ENCODE measurements around the gene DIAPH2.

Gene DIAPH2

DNA sequence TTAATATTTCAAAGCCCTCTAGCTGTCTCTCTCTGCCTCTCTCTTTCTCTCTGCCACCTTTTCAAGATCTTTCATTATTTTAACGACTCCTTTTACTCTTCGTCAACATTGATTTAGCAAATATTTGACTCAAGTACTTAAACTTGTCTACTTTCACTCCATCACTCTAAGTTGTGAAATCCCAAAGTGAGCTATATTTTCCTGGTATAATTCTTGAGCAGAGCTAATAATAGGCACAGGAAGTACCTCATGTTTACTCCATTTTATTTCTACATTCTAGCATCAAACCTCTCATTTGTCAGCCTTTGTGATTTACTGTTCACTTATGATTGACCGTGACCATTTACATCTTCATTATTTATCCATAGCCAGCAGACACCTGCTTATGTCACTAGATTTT, 681.6 kb downstream of the DIAPH2 start:
- Mint-ChIP-seq H3K27ac (no peak overlapping the region), H3K36me3 (ENCODE audit: insufficient read depth) (no peaks in the 10 kb centered on the region), H3K4me1 (ENCODE audit: low read depth in 2 of 2) (no peaks in the 10 kb centered on the region), H3K27me3 (no peaks in the 10 kb centered on the region), H3K9me3 (no peaks in the 10 kb centered on the region), H3K4me3 (no peak overlapping the region)
- no peak for ATAC-seq (replicated peaks)
- DNase-seq = no peak

DNA sequence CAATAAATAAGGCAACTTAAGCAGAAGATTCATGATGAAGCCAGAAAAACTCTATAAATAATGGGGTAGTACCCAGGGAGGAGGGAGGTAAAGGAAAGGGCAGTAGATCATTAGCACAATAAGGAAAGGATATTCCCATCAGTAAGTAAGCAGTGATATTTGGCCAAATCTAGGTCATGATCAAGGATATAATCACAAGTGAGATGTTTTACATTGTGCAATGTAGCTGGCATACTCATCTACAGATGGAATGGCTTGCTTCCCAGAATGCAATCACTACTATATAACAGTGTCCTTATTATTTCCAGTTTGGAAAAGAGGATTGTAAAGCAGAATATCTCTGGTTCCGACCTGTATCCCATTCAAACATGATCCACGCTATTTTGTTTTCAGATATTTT, 682.5 kb downstream of the DIAPH2 start:
- Mint-ChIP-seq H3K27ac (no peak overlapping the region), H3K36me3 (ENCODE audit: insufficient read depth) (no peaks in the 10 kb centered on the region), H3K4me3 (no peak overlapping the region), H3K9me3 (no peaks in the 10 kb centered on the region), H3K4me1 (ENCODE audit: low read depth in 2 of 2) (no peaks in the 10 kb centered on the region), H3K27me3 (no peaks in the 10 kb centered on the region)
- DNase-seq (no peak), ATAC-seq (replicated peaks) (no peak)

DNA sequence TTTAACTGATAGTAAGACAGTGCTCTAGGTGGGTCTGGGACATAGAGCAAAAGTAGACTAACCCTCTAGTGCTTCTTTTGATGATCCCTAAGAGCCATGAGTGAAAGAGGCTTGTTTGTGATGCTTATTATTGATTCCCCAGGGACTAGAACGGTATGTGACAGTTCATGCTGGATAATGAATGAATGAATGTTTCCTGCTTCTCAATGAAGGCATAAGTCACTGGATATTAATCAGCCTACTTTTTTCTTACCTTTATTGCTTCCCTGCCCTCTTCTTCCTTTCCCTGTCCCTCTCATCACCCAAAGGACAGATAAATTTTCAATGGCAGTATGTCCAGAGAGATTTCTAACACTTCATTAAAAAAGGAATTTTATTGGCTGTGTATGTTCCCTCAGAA, 685.3 kb downstream of the DIAPH2 start:
- Mint-ChIP-seq H3K4me3 (no peak overlapping the region), H3K27ac (no peak overlapping the region), H3K9me3 (no peaks in the 10 kb centered on the region), H3K27me3 (no peaks in the 10 kb centered on the region), H3K36me3 (ENCODE audit: insufficient read depth) (no peaks in the 10 kb centered on the region), H3K4me1 (ENCODE audit: low read depth in 2 of 2) (no peaks in the 10 kb centered on the region)
- no peak for DNase-seq
- no peak for ATAC-seq (replicated peaks)

DNA sequence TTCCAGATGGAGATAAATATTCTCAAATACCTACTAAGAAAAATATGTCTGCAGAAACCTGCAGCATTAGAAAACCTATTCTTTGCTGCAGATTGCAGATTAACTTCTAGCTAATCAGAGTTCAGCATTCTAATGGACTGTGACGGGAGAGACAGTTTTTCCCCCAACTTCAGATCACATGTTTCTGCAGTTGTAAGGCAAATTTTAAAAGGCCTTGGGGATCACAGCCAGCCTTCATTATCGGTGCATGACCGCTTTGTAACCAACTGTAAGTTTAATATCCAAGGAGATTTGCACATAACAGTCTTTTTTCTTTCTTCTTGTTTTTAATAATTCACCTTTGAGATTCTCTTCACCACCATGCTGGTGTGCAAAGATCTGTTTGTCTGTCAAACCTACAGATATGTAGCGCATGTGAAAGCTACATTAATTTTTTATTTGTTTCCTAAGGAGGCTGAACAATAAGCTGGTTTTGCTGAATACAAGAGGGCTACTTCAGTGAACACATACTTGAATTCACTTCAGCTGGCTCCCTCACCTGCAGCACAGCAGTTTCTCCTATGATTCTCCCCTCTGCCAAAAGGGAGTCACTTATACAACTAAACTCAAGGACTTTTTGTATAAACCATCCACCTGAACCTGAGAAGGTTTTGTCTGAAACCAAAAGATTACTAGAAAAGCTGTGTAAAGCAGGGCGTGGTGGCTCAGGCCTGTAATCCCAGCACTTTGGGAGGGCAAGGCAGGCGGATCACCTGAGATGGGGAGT, 687.5 kb downstream of the DIAPH2 start:
- ATAC-seq (replicated peaks) (no peak), DNase-seq (no peak)
- Mint-ChIP-seq H3K4me3 (no peak overlapping the region), H3K9me3 (no peaks in the 10 kb centered on the region), H3K36me3 (ENCODE audit: insufficient read depth) (no peaks in the 10 kb centered on the region), H3K4me1 (ENCODE audit: low read depth in 2 of 2) (no peaks in the 10 kb centered on the region), H3K27me3 (no peaks in the 10 kb centered on the region), H3K27ac (no peak overlapping the region)

DNA sequence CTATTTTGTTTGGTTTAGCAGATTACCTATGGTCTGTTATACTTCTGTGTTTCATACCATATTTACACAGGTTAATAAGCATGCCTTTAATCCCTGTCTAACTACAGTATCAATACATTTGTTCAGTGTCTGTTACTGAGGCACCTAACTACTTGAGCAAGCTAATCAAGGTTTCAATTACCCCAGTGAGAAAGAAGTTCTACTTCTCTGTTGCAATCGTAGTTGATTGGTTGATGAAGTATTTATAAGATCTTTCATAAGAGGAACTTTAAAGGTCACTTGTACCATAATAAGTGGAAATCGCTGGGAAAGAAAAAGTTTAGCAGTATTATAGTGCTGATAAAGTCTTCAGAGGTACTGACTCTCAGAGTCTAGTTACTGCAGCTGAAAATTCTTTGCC, 689.6 kb downstream of the DIAPH2 start:
- H3K27ac Mint-ChIP-seq = no peak overlapping the region
- H3K4me3 Mint-ChIP-seq = no peak overlapping the region
- H3K4me1 Mint-ChIP-seq (ENCODE audit: low read depth in 2 of 2) = no peaks in the 10 kb centered on the region
- ATAC-seq (replicated peaks) (no peak), DNase-seq (no peak)
- no peaks in the 10 kb centered on the region for H3K9me3 Mint-ChIP-seq
- no peaks in the 10 kb centered on the region for H3K27me3 Mint-ChIP-seq
- H3K36me3 Mint-ChIP-seq (ENCODE audit: insufficient read depth) = no peaks in the 10 kb centered on the region

DNA sequence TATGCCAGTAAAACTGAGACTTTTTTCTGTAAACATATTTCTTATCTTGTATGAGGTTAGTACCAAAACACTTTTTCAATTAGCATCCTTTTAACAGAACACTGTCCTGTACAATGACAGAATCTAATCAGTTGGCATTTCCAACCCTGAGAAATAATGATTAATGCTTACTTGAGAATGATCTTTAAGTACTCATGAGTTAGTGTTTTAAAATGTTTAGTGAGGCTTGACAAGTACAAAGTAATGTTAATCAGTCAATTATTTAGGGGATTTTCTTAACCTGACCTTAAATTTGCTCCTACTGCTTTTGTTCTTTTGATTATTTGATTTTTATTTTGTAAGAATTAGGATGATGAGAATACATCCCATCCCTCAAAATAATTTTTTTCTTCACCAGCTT, 695.6 kb downstream of the DIAPH2 start:
- ATAC-seq (replicated peaks) (no peak), DNase-seq (no peak)
- Mint-ChIP-seq H3K4me3 (no peak overlapping the region), H3K27me3 (no peaks in the 10 kb centered on the region), H3K4me1 (ENCODE audit: low read depth in 2 of 2) (no peaks in the 10 kb centered on the region), H3K27ac (no peak overlapping the region), H3K9me3 (no peaks in the 10 kb centered on the region), H3K36me3 (ENCODE audit: insufficient read depth) (peaks cover 5% of the 10 kb centered on the region)

DNA sequence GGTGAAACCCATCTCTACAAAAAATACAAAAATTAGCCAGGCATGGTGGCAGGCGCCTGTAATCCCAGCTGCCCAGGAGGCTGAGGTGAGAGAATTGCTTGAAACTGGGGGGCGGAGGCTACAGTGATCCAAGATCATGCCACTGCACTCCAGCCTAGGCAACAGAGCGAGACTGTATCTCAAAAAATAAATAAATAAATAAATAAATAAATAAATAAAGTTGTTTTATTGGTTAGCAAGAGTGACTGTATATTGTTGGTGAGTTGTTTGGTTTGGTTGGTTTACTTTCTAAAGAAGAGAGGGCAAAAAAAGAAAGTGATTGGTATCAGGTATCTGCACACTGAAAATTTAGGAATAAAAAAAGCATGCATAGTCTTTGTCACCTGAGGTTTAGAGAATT, 700.0 kb downstream of the DIAPH2 start:
- Mint-ChIP-seq H3K4me3 (no peak overlapping the region), H3K36me3 (ENCODE audit: insufficient read depth) (peaks cover 5% of the 10 kb centered on the region), H3K27me3 (no peaks in the 10 kb centered on the region), H3K27ac (no peak overlapping the region), H3K9me3 (no peaks in the 10 kb centered on the region), H3K4me1 (ENCODE audit: low read depth in 2 of 2) (no peaks in the 10 kb centered on the region)
- DNase-seq (no peak), ATAC-seq (replicated peaks) (no peak)

DNA sequence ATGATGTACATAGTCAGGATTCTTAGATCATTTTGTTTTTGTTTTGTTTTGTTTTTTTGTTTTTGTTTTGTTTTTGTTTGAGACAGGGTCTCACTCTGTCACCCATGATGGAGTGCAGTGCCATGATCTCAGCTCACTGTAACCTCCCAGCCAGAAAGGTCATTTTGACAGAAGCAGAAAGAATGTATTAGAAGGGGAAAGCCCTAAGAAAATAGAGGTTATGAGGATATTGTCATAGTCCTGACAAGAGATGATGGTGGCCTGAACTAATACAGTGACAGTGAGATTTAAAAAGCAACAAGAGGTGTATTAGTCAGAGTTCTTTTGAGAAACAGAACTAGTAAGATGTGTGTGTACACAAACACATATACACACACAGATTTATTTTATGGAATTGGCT, 702.4 kb downstream of the DIAPH2 start:
- no peaks in the 10 kb centered on the region for H3K27me3 Mint-ChIP-seq
- H3K36me3 Mint-ChIP-seq (ENCODE audit: insufficient read depth) = peaks cover 5% of the 10 kb centered on the region
- no peaks in the 10 kb centered on the region for H3K4me1 Mint-ChIP-seq (ENCODE audit: low read depth in 2 of 2)
- ATAC-seq (replicated peaks) (no peak), DNase-seq (no peak)
- H3K4me3 Mint-ChIP-seq = no peak overlapping the region
- no peak overlapping the region for H3K27ac Mint-ChIP-seq
- no peaks in the 10 kb centered on the region for H3K9me3 Mint-ChIP-seq

DNA sequence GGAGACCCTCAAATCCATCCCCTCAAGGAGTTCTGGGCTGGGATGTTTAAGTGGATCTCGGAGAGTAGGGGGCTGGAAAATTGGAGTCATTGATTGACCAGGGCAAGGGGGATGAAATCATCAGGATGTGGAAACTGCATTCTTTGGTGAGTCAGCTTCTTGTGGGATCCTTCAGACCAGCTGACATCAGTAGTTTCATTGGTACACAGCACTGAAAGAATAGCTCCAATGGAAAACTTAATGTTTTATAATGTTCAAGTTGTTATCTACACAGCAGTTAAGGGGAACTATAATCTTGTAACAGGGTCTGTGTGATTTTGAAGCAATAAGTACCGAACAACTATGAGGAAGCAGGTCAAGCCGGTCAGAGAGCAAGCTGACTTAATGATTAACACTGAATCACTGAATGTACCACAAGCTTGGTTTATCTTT, 705.1 kb downstream of the DIAPH2 start:
- no peaks in the 10 kb centered on the region for H3K4me1 Mint-ChIP-seq (ENCODE audit: low read depth in 2 of 2)
- H3K9me3 Mint-ChIP-seq = no peaks in the 10 kb centered on the region
- no peaks in the 10 kb centered on the region for H3K27me3 Mint-ChIP-seq
- no peak overlapping the region for H3K4me3 Mint-ChIP-seq
- ATAC-seq (replicated peaks) (no peak), DNase-seq (no peak)
- H3K27ac Mint-ChIP-seq = peak overlapping the region in 1 of 2 donors; percentile 52
- no peaks in the 10 kb centered on the region for H3K36me3 Mint-ChIP-seq (ENCODE audit: insufficient read depth)

DNA sequence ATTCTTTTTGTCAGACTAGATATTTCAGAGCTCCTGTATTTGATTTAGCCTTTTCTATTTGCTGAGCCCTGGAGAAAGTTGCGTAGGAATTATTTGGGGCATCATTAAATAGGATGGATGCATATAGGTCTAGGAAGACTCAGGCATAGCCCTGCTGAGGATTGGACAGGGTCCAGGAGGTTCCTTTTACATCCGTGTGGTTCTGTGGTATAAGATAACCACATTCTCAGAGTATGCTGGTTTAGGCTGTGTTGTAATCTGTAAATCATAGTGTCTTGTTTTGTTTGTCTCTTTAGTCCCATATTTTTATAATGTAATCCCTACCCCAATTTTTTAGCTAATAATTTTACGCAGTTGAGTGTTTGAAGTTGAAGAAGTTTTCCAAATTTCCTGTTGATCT, 712.7 kb downstream of the DIAPH2 start:
- H3K27me3 Mint-ChIP-seq = no peaks in the 10 kb centered on the region
- H3K4me3 Mint-ChIP-seq = no peak overlapping the region
- H3K9me3 Mint-ChIP-seq = no peaks in the 10 kb centered on the region
- peaks cover 14 to 20% of the 10 kb centered on the region in 2 donors for H3K4me1 Mint-ChIP-seq (ENCODE audit: low read depth in 2 of 2)
- no peak for ATAC-seq (replicated peaks)
- no peak for DNase-seq
- H3K27ac Mint-ChIP-seq = no peak overlapping the region
- H3K36me3 Mint-ChIP-seq (ENCODE audit: insufficient read depth) = no peaks in the 10 kb centered on the region

DNA sequence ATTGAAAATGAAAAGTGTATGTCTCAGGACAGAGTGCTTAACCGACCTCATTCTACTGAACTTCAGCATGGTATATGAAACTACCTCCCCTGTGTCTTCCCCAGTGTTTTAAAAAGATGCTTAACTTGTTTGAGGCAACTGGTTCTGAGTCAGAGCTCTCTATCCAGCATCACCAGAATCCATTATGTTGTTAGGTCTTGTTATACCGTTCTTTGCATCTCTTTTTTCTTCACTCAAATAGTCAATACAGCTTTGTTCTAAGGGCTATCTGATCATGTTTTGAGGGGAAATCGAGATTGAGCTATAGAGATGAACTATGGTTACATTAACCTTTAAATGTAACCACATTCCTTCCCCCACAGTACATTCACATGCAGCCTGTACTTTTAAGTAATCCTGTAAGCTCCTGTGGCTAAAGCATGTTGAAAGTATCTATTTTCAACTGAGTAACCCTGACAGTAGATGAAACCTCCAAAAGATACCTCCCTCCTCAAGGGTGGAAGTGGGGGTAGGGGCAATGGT, 713.4 kb downstream of the DIAPH2 start:
- Mint-ChIP-seq H3K36me3 (ENCODE audit: insufficient read depth) (no peaks in the 10 kb centered on the region), H3K27me3 (no peaks in the 10 kb centered on the region), H3K27ac (peak overlapping the region in 1 of 2 donors; percentile 58), H3K4me1 (ENCODE audit: low read depth in 2 of 2) (peaks cover 14 to 20% of the 10 kb centered on the region in 2 donors), H3K9me3 (no peaks in the 10 kb centered on the region), H3K4me3 (no peak overlapping the region)
- no peak for DNase-seq
- ATAC-seq (replicated peaks) = no peak

DNA sequence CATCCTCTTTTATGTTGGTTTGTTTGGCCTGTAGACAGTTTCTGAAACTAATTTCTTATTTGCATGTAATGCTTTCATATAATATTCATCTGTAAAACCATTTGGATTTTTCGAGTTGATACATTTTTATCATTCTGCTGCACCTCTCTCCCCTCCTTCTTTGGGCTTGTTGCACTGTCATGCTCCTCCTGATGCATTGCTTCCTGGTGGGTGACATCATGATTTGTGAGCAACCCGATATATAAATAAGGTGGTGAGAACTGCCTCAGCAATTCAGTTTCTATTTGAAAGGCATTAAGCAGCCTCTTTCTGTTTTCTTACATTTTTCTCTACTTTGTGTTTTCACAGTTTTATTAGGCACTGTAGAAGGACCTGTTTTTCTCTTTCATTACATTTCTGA, 714.8 kb downstream of the DIAPH2 start:
- no peaks in the 10 kb centered on the region for H3K9me3 Mint-ChIP-seq
- H3K4me1 Mint-ChIP-seq (ENCODE audit: low read depth in 2 of 2) = peaks cover 14 to 20% of the 10 kb centered on the region in 2 donors
- peak overlapping the region in 1 of 2 donors; percentile 58 for H3K27ac Mint-ChIP-seq
- DNase-seq (no peak), ATAC-seq (replicated peaks) (no peak)
- H3K27me3 Mint-ChIP-seq = no peaks in the 10 kb centered on the region
- no peak overlapping the region for H3K4me3 Mint-ChIP-seq
- H3K36me3 Mint-ChIP-seq (ENCODE audit: insufficient read depth) = no peaks in the 10 kb centered on the region

DNA sequence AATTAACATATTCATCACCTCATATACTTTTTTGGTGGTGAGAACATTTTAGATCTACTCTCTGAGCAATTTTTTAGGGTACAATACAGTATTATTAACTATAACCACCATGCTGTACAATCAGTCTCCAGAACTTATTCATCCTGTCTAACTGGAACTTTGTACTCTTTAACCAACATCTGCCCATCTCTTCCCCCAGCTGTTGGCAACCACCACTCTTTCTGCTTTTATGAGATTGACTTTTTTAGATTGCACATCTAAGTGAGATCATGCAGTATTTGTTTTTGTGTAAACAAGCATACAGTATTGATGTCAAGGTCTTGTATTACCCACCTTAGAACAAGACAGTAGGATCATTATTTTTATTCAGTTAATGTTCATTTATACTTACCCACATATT, 715.9 kb downstream of the DIAPH2 start:
- no peaks in the 10 kb centered on the region for H3K36me3 Mint-ChIP-seq (ENCODE audit: insufficient read depth)
- ATAC-seq (replicated peaks) (no peak), DNase-seq (no peak)
- H3K4me1 Mint-ChIP-seq (ENCODE audit: low read depth in 2 of 2) = peaks cover 14 to 20% of the 10 kb centered on the region in 2 donors
- no peak overlapping the region for H3K27ac Mint-ChIP-seq
- no peaks in the 10 kb centered on the region for H3K9me3 Mint-ChIP-seq
- no peak overlapping the region for H3K4me3 Mint-ChIP-seq
- H3K27me3 Mint-ChIP-seq = no peaks in the 10 kb centered on the region

DNA sequence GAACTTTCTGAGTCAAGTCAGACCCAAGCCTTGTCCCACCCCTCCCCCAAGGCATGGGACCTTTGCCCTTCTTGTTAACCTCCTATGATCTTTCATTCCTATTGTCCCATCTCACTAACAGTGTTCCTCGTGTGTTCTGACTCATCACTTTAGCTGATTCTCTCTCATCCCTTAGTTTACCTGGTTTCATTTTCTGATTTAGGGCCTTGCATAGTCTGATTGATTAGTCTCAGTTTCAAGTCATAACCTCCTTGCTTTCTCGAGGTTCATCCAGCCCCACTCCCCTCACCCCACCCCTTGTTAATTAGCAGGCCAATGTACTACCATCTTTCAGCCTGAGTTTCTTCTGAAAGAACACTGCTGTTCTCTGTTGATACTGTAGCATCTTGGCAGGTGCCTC, 716.5 kb downstream of the DIAPH2 start:
- DNase-seq (no peak), ATAC-seq (replicated peaks) (no peak)
- Mint-ChIP-seq H3K9me3 (no peaks in the 10 kb centered on the region), H3K36me3 (ENCODE audit: insufficient read depth) (no peaks in the 10 kb centered on the region), H3K4me1 (ENCODE audit: low read depth in 2 of 2) (peaks cover 14 to 20% of the 10 kb centered on the region in 2 donors), H3K27ac (no peak overlapping the region), H3K27me3 (no peaks in the 10 kb centered on the region), H3K4me3 (no peak overlapping the region)

Data from effector memory CD8-positive, alpha-beta T cell (primary cell).